Panc1 (cell line): ENCODE measurements around the gene CHKB. TPM values are rescaled to one million over a fixed set of nuclear protein-coding genes. Genes with fewer than 3 reads are reported as not detected.
"Not testable (repeated sequence)": the region's sequence is repeated elsewhere in the genome, so short reads cannot be mapped to it uniquely, and the experiment has no call there.

Experiments used
- ATAC-seq: fragments of 200-7000 bp; cut with Tn5 transposase; 2 replicates; pipeline ENCODE4 v1.9.1; 2020; ENCODE audit warnings: mild to moderate bottlenecking, moderate library complexity
- BruUV-seq: library from RNA; stranded (reverse); fragments of 400-500 nt; replicated peaks from 2 replicates; lab custom pipeline; 2021; lab: Mats Ljungman, UMichigan
- CTCF ChIA-PET: fragments of 300-600 bp; sonication (Branson Sonifier 250); formaldehyde crosslinking; loops from one replicate; lab custom pipeline; 2022; ENCODE audit warnings: antibody characterized with exemption; lab: Charles Lee
- POLR2A ChIA-PET: fragments of 300-600 bp; sonication (Branson Sonifier 250); formaldehyde crosslinking; loops from one replicate; lab custom pipeline; 2022; ENCODE audit warnings: antibody characterized with exemption; lab: Charles Lee
- DNase-seq: peaks from one replicate; pipeline ENCODE4 v3.0.0-alpha.2; 2010; ENCODE audit warnings: low read depth, low spot score
- H3K27ac ChIP-seq: 2 replicates; pipeline ENCODE4 v1.5.1; 2011; ENCODE audit warnings: mild to moderate bottlenecking, low read length, inconsistent platforms
- H3K27me3 ChIP-seq: fragments of 200-500 bp; sonication (Bioruptor generic); 2 replicates; pipeline ENCODE4 v1.6.0; 2014; ENCODE audit warnings: low read length, inconsistent platforms; ENCODE audit not compliant: control insufficient read depth, insufficient read depth
- H3K36me3 ChIP-seq: fragments of 200-500 bp; sonication (Bioruptor generic); 2 replicates; pipeline ENCODE4 v1.5.1; 2014; ENCODE audit warnings: inconsistent platforms, mild to moderate bottlenecking, low read length, moderate library complexity; ENCODE audit not compliant: control insufficient read depth, insufficient read depth
- H3K4me1 ChIP-seq: 2 replicates; pipeline ENCODE4 v1.5.1; 2011; ENCODE audit warnings: inconsistent platforms, mild to moderate bottlenecking, low read length, moderate library complexity; ENCODE audit not compliant: control insufficient read depth, insufficient read depth
- H3K4me3 ChIP-seq, 2 experiments: 2 replicates each; pipeline ENCODE4 v1.5.1; 2011 to 2012; ENCODE audit warnings: low read depth in 2 of 2, low read length in 2 of 2, mild to moderate bottlenecking in 2 of 2, inconsistent platforms in 1 of 2, moderate library complexity in 1 of 2
- H3K9me3 ChIP-seq: fragments of 200-500 bp; sonication (Bioruptor generic); 2 replicates; pipeline ENCODE4 v1.5.1; 2014; ENCODE audit warnings: low read depth, mild to moderate bottlenecking, inconsistent platforms, low read length, moderate library complexity; ENCODE audit not compliant: control insufficient read depth, insufficient read depth
- POLR2AphosphoS5 ChIP-seq: IDR thresholded peaks from 2 replicates; pipeline ENCODE4 v1.6.1; 2012; ENCODE audit warnings: mild to moderate bottlenecking, low read depth, low read length, moderate library complexity
- REST ChIP-seq, 2 experiments: IDR thresholded peaks; 2 replicates each; pipeline ENCODE4 v1.6.1; 2011 to 2012; ENCODE audit warnings: low read depth in 2 of 2, control low read depth in 1 of 2, low read length in 1 of 2, mild to moderate bottlenecking in 1 of 2, moderate library complexity in 1 of 2; ENCODE audit not compliant: insufficient read depth in 1 of 2
- SIN3A ChIP-seq: IDR thresholded peaks from 2 replicates; pipeline ENCODE4 v1.6.1; 2012; ENCODE audit warnings: low read depth, mild to moderate bottlenecking, low read length, moderate library complexity, borderline replicate concordance; ENCODE audit not compliant: insufficient read depth
- TCF7L2 ChIP-seq: IDR thresholded peaks from 2 replicates; pipeline ENCODE4 v1.6.1; 2011; ENCODE audit warnings: mild to moderate bottlenecking, low read depth, low read length, inconsistent platforms
- in situ Hi-C: cut with HindIII; loops from 2 replicates; pipeline ENCODE4 v1.10.0; 2016; ENCODE audit warnings: low sequenced_read_pairs, low pct_unique_long_range_greater_than_20kb
- intact Hi-C: fragments of 100-400 bp; cut with micrococcal nuclease; formaldehyde crosslinking; loops from one replicate; pipeline ENCODE4 v1.10.0; 2022; ENCODE audit not compliant: unreplicated experiment
- total RNA-seq: library from RNA; stranded (reverse); gene quantifications from one replicate; pipeline ENCODE4 v1.2.1, GENCODE V29; 2021; ENCODE audit not compliant: unreplicated experiment
- TF ChIP-seq, protein P1 (sequence below): fragments of 450-650 bp; IDR thresholded peaks from 2 replicates; pipeline ENCODE4 v1.5.1; 2017; ENCODE audit warnings: mild to moderate bottlenecking

Gene CHKB
- total RNA-seq, 1 experiment from 2014 or later: 43.5 TPM

DNA sequence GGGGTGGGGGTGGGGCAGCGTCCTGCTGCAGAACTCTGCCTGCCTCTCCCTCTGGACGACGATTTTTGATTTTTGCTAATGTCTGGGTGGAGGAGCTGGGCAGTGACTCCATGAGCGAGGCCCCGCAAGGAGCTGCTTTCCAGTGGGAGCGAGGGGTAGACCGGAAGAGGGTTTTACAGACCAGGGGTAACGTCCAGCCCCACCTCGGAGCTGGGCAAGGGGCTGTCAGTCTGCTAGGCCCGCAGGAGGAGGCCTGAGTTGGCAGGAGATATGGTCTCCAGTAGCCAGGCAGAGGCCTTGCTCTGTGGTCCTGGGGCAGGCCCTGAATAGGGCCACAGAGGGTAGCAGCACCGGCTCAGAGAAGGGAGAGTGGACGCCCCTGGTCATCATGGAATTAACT lies 26.9 kb upstream of the CHKB start:
- ATAC-seq (no peak), DNase-seq (no peak)
- intact Hi-C loops: no loop called here
- ChIA-PET CTCF (no interaction called here), POLR2A (no interaction called here)
- Histone ChIP-seq H3K4me3 (no peak overlapping the region), H3K4me1 (peaks cover 7% of the 10 kb centered on the region; the same call in 1 of the 2 replicates), H3K27me3 (no peaks in the 10 kb centered on the region), H3K9me3 (no peaks in the 10 kb centered on the region), H3K36me3 (no peaks in the 10 kb centered on the region), H3K27ac (no peak overlapping the region)
- BruUV-seq: no TSS peak
- TF ChIP-seq, protein P1, sequence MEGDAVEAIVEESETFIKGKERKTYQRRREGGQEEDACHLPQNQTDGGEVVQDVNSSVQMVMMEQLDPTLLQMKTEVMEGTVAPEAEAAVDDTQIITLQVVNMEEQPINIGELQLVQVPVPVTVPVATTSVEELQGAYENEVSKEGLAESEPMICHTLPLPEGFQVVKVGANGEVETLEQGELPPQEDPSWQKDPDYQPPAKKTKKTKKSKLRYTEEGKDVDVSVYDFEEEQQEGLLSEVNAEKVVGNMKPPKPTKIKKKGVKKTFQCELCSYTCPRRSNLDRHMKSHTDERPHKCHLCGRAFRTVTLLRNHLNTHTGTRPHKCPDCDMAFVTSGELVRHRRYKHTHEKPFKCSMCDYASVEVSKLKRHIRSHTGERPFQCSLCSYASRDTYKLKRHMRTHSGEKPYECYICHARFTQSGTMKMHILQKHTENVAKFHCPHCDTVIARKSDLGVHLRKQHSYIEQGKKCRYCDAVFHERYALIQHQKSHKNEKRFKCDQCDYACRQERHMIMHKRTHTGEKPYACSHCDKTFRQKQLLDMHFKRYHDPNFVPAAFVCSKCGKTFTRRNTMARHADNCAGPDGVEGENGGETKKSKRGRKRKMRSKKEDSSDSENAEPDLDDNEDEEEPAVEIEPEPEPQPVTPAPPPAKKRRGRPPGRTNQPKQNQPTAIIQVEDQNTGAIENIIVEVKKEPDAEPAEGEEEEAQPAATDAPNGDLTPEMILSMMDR: no peak
- no peak for TF ChIP-seq REST (IDR thresholded peaks at IDR 0.05; ENCODE audit: insufficient read depth in 1 of 2, low read depth in 2 of 2, low read length in 1 of 2)
- no peak for TF ChIP-seq POLR2AphosphoS5
- no peak for TF ChIP-seq TCF7L2
- no peak for TF ChIP-seq SIN3A
- in situ Hi-C loops: no loop called here

- CTCF ChIA-PET: no interaction called here
- in situ Hi-C loops: no loop called here
- H3K27ac ChIP-seq: no peak overlapping the region
- TF ChIP-seq POLR2AphosphoS5 (no peak), SIN3A (no peak), REST (IDR thresholded peaks at IDR 0.05; ENCODE audit: insufficient read depth in 1 of 2, low read depth in 2 of 2, low read length in 1 of 2) (no peak), TCF7L2 (no peak)
- TF ChIP-seq, protein P1: no peak
- no peaks in the 10 kb centered on the region for H3K36me3 ChIP-seq
- ATAC-seq (no peak), DNase-seq (no peak)
- POLR2A ChIA-PET: no interaction called here
- intact Hi-C loops: no loop called here
- no peaks in the 10 kb centered on the region for H3K27me3 ChIP-seq
- H3K4me3 ChIP-seq: no peak overlapping the region
- H3K9me3 ChIP-seq: no peaks in the 10 kb centered on the region
- peaks cover 7% of the 10 kb centered on the region; the same call in 1 of the 2 replicates for H3K4me1 ChIP-seq
- BruUV-seq: no TSS peak
These were observed 26.3 kb upstream of the CHKB start for GRCh38 chr22:50608996-50609395.

DNA sequence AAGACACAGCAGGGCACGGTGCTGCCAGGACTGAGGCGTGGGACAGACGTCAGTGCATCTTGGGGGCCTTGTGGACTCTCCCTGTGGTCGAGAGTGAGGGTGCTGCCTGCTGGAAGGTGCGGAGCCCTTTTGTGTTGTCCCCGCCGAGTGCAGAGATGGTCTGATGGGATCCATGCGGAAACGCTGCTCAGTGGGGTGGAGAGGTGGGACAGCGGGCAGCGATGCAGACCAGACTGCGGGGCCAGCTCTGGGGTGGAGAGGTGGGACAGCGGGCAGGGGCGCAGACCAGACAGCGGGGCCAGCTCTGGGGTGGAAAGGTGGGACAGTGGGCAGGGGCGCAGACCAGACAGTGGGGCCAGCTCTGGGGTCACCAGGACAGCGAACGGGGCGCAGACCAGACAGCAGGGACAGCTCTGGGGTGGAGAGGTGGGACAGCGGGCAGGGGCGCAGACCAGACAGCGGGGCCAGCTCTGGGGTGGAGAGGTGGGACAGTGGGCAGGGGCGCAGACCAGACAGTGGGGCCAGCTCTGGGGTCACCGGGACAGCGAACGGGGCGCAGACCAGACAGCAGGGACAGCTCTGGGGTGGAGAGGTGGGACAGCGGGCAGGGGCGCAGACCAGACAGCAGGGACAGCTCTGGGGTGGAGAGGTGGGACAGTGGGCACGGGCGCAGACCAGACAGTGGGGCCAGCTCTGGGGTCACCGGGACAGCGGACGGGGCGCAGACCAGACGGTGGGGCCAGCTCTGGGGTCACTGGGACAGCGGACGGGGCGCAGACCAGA lies 25.6 kb upstream of the CHKB start:
- BruUV-seq, intact Hi-C loops, H3K36me3 ChIP-seq, H3K9me3 ChIP-seq, CTCF ChIA-PET, ATAC-seq, H3K27me3 ChIP-seq, H3K4me1 ChIP-seq, H3K4me3 ChIP-seq, in situ Hi-C loops, POLR2A ChIA-PET, H3K27ac ChIP-seq, DNase-seq: not testable (repeated sequence)
